AG09309 (cell line): ENCODE results near the gene CD151.

ENCODE experiments used
- DNase-seq: peaks from one replicate; pipeline ENCODE4 v3.0.0-alpha.2; 2010; ENCODE audit warnings: low read depth
- H3K4me3 ChIP-seq: 2 replicates; pipeline ENCODE4 v1.5.1; 2011; ENCODE audit warnings: mild to moderate bottlenecking, low read depth, low read length, moderate library complexity; ENCODE audit not compliant: control insufficient read depth
- CTCF ChIP-seq: IDR thresholded peaks from 2 replicates; pipeline ENCODE4 v1.5.1; 2011; ENCODE audit warnings: mild to moderate bottlenecking, low read depth, low read length, inconsistent platforms; ENCODE audit not compliant: insufficient read depth, control insufficient read depth; ENCODE audit errors: missing control alignments

Gene CD151

GRCh38 chr11:838441-839279 lies 5.9 kb downstream of the CD151 start:
- no peak for DNase-seq
- peak; percentile 33 for TF ChIP-seq CTCF
- no peak overlapping the region for H3K4me3 ChIP-seq

GRCh38 chr11:839280-839623 lies 6.5 kb downstream of the CD151 start:
- DNase-seq, result no peak
- no peak for TF ChIP-seq CTCF
- H3K4me3 ChIP-seq, result no peak overlapping the region

- peak; percentile 56 for TF ChIP-seq CTCF
- no peak for DNase-seq
- H3K4me3 ChIP-seq, result peak overlapping the region; percentile 70
Measured at GRCh38 chr11:839875-840617, 7.3 kb downstream of the CD151 start.

- peak overlapping the region; percentile 70 for H3K4me3 ChIP-seq
- TF ChIP-seq CTCF, result no peak
- DNase-seq, result no peak
Measured at GRCh38 chr11:841981-842369, 9.2 kb downstream of the CD151 start.

- DNase-seq, result no peak
- no peak for TF ChIP-seq CTCF
- peak within 1 kb of the TSS; percentile 70 for H3K4me3 ChIP-seq
Measured at GRCh38 chr11:842370-843002, 9.7 kb downstream of the CD151 start, which contains the start of the genes POLR2L and TSPAN4. POLR2L (minus strand) TSS chr11:842529; CDS start chr11:842508, 21 bp downstream. TSPAN4 (plus strand) TSS chr11:842852; CDS start chr11:850305, 7,453 bp downstream.

GRCh38 chr11:843086-843734 lies 10.5 kb downstream of the CD151 start:
- H3K4me3 ChIP-seq, result peak overlapping the region; percentile 70
- no peak for TF ChIP-seq CTCF
- DNase-seq, result no peak
